NCI-H69 (cell line): Measurements from ENCODE around the gene SLC6A18.
"Not testable (repeated sequence)": the region's sequence is repeated elsewhere in the genome, so short reads cannot be mapped to it uniquely, and the experiment has no call there.

Experiments used
- DNase-seq: peaks from one replicate; lab custom pipeline; 2025; lab: John Stamatoyannopoulos, UW

The SLC6A18 gene

DNA sequence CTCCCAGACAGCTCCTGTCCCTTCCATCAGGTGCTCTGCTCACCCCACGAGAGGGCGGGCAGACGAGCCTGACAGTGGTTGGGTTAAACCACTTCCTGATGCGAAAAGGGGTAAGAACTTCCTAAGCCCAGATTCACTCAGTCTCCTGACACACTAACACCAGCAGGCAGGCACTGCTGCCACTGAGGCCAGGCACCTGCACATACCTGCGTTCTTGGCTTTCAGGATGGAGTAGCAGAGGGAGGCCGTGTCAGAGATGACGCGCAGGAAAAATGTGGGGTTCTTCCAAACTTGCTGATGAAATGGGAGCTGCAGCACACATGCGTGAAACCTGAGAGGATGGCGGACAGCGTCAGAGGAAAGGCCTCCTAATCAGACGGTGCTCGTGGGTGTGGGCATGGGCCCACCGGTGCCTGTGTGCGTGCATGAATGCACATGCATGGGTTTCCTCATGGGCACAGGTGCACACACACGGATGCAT lies 29.9 kb downstream of the SLC6A18 start:
- DNase-seq, result no peak

DNA sequence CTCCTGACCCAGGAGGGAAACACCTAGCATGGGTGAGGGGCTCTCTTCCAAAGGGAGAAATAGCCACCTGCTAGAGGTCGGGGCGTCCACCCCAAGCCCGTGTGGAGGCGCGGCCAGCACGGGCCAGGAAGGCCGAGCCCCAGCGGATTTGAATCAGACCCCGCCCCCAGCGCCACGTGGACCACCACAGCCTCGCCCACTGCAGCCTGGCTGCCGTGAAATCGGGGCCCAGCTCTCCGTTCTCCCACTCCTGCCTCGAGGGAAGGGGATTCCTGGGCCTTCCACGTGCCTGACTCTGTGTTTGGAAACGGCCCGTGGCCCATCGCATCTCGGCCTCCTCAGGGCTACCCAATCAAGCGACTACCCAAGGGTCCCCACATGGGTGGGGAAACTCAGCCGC lies 31.6 kb downstream of the SLC6A18 start:
- no peak for DNase-seq

DNA sequence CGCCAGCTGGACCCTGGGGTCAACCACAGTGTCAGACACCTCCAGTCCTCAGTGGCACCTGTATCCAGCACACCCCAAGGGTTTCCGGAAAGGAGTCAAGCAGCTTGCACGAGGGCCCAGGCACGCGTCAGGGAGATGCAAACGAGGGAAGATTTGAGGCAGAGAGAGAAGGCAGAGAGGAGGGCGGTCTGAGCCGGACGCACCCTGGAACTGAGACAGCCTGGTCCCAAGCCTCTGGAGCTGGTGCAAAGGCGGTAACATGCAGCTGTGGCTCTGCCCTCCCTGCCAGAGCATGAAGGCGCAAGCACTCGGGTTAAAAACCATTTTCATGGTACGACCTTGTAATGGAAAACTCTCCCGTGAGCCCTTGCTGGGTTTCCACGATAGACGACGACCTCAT lies 32.2 kb downstream of the SLC6A18 start:
- no peak for DNase-seq

DNA sequence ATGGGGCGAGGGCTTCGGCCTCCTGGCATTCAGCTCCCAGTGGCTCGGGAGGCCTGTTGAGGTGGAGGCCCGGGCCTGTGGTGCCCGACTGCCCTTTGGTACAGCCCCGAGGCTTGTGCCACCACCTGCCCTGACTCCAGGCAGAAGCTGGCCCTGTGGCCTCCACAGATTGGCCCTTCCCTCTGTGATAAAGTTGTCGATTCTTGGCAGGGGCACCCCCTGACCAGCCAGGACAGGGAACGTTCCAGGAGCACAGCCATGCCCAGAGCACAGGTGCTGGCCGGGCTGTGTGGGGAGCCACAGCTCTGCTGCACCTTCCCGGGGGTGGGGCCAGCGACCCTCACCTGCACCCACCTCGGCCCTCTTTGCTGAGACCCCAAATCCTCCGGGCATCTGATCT lies 32.7 kb downstream of the SLC6A18 start:
- DNase-seq, result no peak

DNA sequence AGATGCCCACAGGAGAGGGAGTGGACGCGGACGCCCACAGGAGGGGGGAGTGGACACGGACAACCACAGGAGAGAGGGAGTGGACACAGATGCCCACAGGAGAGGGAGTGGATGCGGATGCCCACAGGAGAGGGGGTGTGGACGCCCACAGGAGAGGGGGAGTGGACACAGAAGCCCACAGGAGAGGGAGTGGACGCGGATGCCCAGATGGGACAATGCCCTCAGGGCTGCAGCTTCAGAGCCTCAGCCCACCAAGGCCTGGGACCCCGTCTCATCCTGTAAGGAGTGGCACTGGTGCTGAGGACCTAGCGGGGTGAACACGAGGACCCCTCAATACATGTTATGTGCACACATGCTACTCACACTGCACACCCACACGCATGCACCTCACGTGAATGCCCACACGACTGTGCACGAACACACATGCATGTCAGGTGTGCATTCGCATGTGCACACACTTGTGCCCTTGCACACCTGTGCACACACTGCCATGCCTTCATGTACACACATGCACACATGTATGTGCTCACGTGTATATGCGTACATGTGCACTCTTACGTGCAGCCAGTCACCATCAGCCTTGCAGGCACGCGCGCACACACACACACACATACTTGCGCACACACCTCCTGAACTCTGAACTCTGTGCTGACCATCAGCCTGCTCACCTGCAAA lies 34.8 kb downstream of the SLC6A18 start:
- no peak for DNase-seq

DNA sequence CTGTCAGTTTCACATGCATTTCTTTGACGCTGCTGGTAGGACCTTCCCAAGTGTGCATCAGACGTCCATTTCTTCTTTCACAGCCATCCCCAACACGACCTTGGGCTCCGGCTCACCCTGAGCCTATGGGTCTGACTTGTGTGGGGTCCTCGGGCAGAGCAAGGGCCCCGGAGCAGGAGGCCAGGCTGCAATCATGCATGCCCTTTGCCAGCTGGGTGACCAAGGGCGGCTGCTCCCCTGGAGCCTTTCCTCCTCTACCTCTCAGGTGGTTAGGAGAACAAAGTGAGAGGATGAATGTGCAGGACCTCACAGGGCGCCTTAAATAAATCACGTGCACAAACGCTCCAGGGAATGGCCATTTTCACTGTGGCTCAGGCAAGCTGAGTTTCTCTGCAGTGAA lies 36.5 kb downstream of the SLC6A18 start:
- no peak for DNase-seq

DNA sequence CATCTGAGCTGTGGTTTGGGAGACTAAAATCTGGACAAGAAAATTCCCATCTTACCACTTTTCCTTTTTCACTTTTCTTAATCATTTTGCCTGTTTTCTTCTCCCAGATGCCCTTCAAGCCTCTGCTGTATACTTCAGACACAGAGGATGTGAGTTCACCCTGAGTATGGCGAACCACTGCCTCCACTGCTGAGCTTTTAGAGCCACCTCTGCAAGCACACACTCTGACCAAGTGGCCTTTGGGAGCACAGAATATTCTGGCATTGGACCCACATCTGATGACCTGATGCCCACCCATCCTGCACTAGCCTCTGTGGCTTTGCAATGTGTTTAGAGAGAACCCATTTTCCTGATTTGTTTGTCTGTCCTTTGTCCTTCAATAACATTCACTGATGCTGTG lies 37.2 kb downstream of the SLC6A18 start:
- no peak for DNase-seq

DNA sequence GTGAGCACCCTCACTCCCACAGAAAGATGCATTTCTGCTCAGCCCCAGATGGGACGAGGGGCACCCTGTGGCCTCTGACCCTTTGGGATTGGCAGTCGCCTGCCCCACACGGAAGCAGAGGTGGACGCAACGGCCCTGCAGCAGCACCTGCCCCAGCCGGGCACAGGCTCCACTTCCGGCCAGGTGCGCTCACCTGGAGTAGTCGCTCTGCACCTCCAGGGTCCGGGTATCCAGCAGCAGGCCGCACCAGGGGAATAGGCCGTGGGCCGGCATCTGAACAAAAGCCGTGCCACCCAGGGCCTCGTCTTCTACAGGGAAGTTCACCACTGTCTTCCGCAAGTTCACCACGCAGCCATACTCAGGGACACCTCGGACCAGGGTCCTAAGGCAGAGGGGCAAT lies 39.0 kb downstream of the SLC6A18 start:
- DNase-seq, result no peak

DNA sequence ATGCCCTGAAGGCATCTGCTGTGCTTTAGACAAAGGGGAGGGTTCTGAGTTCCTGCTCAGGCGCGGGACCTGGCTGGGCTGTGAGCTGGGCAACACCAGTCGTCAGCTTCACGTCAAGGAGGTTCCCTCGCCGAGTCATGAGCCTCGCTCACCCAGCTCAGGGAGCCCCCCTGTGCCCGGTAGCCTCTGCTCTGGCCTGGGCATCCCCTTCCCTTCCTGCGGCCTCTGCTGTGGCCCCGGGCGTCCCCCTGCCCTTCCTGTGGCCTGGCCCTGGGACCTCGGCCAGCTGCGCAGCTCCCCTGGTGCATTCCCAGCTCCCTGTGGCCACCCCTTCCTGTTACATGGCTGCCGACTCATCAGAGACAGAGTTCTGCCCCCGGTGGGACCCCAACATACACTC lies 39.8 kb downstream of the SLC6A18 start:
- no peak for DNase-seq

DNA sequence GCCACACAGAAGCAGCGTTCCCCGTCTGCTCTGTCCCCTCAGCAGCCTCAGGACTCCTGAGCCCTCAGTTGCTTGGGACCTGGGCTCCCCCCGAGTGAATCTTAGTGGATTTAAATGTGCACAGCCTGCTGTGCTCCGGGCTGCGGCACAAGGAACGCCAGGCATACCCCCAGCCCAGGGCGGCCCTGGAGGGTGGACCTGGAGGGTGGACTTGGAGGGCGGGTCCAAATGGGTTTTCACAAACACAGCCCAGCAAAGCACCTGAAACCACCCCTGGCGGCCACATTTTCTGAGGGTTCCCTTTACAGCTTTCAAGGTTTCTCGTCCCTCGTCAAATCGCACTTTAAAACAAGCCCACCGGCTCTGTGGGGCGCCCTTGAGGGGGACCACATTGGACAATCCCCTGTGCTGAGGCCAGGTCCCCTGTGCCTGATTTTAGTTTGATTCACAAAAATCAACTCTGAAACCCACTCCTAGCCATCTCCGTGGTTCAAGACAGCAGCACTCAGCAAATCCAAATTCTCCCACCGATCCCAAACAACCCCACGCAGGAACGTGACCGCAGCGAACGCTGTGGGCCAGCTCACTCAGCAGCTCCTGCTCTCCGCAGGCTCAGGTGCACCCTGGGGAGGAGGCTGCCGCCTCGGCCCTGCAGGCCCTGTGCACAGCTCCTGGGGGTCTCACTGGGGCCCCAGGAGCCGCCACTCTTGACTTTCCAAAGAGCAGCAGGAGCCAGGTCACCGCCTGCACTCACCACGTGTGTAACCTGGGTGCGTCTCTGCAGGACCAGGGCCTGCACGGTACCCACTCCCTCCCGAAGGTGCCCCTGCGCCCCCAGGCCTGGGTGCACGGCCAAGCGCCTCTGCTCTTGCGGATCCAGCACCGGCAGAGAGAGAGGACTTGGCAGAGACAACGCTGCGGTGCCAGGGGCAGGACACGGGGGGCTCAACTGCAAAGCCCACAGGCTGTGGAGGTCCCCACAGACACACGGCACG lies 40.6 kb downstream of the SLC6A18 start:
- DNase-seq, result no peak

DNA sequence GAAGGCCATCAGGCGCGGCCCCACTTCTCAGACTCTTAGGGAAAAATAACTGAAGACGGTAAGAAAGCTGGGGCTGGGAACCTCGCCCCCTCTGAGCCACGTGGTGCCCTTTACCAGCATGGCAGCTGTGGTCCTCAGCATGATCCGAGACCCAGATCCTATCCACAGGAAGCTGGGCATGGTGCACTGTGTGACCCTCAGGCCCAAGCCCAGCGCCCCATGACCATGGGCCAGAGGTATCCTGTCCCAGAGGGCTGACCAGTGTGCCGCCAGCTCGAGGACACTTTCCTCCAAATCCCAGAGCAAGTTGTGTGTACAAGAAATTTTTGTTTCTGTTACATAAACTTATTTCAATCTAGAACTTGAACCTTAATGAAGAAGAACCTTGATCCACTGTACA lies 41.6 kb downstream of the SLC6A18 start:
- no peak for DNase-seq

DNA sequence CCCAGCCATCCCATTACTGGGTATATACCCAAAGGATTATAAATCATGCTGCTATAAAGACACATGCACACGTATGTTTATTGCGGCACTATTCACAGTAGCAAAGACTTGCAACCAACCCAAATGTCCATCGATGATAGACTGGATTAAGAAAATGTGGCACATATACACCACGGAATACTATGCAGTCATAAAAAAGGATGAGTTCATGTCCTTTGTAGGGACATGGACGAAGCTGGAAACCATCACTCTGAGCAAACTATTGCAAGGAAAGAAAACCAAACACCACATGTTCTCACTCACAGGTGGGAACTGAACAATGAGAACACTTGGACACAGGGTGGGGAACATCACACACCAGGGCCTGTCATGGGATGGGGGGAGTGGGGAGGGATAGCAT lies 42.3 kb downstream of the SLC6A18 start:
- DNase-seq, result not testable (repeated sequence)

DNA sequence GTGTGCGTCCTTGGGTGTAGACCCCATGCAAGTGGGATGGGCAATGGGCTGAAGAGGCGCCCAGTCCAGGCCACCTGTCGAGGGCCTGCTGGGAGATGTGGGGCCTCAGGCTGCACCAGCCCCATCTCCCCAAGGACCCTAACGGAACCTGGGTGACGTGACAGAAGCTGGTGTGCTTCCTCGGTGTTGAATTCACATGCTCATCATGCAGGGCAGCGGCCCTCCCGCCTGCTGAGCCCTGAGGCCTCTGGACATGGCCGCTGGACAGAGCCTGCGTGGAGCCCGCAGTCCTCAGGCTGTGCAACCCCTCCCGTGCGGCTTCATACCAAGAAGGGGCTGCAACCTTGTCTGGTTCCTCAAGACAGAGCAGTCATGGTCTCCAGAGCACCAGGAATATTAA lies 42.9 kb downstream of the SLC6A18 start:
- DNase-seq, result no peak

DNA sequence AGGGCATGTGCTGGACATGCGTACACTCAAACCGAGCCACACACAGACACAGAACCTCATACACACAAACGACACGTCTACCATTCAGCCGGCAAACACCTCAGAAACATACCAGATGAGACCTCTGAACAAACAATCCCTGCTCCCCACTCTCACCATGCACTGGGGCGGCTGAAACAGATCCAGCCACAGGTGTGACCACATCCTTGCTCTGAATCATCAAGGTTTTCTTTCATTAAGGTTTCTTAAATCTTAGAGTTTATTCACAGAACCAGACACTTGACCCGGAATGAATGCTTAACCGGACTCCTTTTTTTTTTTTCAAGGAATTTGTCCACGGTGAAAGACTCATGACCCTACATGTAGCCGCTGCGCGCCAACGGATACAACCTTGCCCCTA lies 43.5 kb downstream of the SLC6A18 start:
- DNase-seq, result no peak

DNA sequence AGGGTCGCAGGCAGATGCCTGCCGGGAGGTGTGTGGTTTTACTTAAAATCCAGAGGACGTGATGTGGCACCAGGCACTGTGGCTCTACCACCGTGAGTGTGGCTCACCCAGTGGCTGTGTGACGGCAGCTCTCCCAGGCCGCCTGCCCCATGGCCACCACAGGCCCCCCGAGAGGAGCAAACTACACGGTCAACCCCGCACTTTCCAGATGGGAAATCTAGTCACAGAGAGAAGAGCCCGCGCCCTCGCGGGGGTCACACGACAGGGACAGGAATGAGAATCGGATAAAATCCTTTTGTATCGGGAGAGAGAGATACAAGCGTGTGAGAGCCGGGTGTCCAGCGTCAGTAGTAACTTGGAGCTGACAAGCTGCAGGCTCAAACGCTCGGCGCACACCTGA lies 45.2 kb downstream of the SLC6A18 start:
- no peak for DNase-seq

DNA sequence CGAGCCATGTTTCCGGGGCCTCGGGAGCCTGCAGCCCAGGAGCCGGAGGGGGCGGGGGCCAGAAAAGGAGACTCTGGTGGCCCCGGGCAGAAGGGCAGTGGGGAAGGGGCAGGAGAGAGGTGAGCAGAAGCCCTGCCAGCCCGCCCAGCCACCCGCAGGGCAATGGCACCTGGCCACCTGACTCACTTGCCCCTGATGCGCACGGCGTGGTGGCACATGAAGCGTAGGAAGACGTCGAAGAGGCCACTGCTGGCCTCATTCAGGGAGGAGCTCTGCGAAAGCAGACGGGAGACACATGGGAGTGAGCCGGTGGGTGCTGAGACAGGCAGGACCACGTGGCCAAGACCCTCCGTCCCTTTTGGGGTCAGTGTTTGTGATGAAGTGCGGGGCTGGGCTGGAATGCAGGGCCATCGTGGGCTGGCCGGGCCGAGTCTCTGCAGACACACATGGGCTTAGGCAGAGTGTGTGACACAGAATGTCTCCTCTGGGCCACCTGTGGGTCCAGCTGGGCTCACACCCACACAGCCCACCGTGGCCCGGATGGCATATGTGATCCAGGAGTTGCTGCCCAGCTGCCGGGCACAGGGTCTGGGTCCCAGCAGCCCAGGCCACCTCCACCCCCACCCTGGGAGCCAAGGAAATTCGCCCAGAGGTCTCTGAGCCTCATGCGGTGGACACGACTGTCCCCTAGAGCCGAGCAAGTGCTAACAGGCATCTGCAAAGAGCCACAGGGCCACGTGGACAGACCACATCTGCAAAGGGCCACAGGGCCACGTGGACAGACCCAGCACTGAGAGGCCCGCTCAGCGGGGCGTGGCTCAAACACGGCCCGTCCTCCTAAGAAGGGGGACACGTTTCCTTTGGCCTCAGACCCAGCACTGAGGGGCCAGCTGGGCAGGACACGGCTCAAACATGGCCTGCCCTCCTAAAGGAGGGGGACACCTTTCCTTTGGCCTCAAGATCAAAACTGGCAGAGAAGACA lies 46.0 kb downstream of the SLC6A18 start:
- no peak for DNase-seq

DNA sequence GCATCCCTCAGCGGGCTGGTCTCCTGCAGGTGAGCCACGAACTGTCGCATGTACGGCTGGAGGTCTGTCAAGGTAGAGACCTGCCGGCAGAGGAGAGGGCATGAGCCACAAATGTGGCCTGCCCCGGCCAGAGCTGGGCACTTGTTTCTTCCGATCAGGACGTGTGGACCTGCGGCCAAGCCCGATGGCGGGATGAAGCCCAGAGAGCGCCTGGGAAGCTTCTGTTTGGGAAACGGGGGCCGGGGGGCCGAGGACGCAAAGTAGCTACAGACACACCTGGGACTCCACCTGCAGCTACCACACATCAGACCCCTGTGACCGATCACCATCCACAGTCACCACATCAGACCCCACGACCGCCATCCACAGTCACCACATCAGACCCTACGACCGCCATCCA lies 47.0 kb downstream of the SLC6A18 start:
- no peak for DNase-seq

DNA sequence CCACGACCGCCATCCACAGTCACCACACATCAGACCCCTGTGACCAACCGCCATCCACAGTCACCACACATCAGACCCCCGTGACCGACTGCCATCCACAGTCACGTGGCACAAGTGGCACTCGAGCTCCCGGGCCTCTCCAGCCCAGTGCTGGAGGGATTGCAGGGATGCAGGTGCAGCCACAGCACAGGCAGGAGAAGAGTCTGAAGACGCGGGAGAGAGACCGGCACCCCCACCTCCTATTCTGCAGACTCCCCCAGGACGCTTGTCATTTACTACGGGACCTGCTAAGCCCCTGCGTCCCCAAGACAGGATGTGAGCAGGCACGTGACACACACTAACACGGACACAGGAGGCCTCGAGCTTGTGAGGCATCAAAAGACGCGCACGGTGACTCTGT lies 48.6 kb downstream of the SLC6A18 start:
- no peak for DNase-seq

DNA sequence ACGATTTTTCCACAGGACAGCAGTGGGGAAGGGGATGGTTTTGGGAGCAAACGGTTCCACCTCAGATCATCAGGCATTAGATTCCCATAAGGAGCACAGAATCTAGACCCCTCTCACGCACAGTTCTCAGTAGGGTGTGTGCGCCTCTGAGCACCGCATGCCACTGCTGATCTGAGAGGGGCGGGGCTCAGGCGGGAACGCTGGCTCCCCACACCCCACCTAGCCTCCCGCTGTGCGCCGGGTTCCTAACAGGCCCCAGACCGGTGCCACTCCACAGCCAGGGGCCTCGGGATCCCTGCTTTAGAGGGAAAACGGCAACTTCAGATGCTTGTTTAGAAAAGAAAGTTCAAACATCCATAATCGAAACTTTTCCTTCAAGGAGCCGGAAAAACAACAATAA lies 49.3 kb downstream of the SLC6A18 start:
- DNase-seq, result no peak

DNA sequence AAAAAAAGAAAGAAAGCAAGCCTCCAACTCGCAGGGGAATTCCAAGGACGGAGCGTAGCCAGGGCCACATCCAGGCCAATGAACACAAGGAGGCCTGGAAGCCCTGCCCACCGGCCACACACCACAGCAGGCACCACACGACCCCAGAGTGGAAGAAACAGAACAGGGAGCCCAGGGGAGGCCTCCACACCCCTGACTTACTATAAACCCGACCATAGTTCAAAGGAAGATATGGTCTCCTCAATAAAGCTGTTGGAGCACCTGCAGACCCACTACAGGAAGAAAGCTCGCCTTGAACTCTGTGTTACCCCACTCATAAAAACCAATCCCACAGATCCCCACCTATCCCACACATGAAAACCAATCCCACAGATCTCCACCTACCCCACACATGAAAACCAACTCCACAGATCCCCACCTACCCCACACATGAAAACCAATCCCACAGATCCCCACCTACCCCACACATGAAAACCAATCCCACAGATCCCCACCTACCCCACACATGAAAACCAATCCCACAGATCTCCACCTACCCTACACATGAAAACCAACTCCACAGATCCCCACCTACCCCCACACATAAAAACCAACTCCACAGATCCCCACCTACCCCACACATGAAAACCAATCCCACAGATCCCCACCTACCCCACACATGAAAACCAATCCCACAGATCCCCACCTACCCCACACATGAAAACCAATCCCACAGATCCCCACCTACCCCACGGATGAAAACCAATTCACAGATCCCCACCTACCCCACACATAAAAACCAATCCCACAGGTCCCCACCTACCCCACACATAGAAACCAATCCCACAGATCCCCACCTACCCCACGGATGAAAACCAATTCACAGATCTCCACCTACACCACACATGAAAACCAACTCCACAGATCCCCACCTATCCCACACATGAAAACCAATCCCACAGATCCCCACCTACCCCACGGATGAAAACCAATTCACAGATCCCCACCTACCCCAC lies 50.5 kb downstream of the SLC6A18 start:
- DNase-seq, result not testable (repeated sequence)

DNA sequence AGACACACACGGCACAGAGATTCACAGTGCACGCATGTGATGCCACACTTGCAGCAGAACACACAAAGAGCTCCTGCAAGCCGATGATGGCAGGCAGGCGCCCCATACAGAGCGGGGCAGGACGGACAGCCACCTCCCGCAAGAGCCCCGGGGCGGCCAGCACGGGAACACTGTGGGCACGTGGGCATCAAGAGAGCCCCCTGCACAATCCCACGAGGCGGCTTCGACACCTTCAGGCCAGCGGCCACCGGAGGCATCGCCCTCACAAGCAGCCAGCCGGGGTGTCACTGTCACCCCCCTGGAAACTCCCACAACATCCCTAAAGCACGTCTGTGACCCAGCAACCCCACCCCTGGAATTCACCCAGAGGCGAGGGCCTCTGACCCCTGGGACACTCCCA lies 51.7 kb downstream of the SLC6A18 start:
- no peak for DNase-seq
